Gastroesophageal sphincter (tissue), 3 donors: Measurements from ENCODE around the gene APLP1.

Source experiments
- CTCF ChIP-seq, 4 experiments: fragments of 200-600 bp in 2 of 4; fragments of 450-650 bp in 2 of 4; sonication (generic) in 1 of 4; IDR thresholded peaks; one replicate each; pipeline ENCODE4 v1.5.1; 2017 to 2019; ENCODE audit warnings: antibody characterized with exemption in 4 of 4, mild to moderate bottlenecking in 2 of 4, moderate library complexity in 2 of 4
- EP300 ChIP-seq: sonication (generic); formaldehyde crosslinking; IDR thresholded peaks from one replicate; pipeline ENCODE4 v1.6.1; 2017; ENCODE audit warnings: antibody characterized with exemption, mild to moderate bottlenecking
- POLR2A ChIP-seq, 2 donors: fragments of 450-650 bp; IDR thresholded peaks; one replicate each; pipeline ENCODE4 v1.6.1; 2017; ENCODE audit warnings: antibody characterized with exemption in 2 of 2, mild to moderate bottlenecking in 2 of 2, moderate library complexity in 1 of 2

- TF ChIP-seq CTCF (IDR thresholded peaks at IDR 0.05), result no peak
- TF ChIP-seq EP300, result no peak
- no peak for TF ChIP-seq POLR2A (IDR thresholded peaks at IDR 0.05)
Observed at GRCh38 chr19:35890113-35890650, 21.8 kb downstream of the APLP1 start.
